Measurements from ENCODE around the gene ADCY9.

ADCY9 gene

GRCh38 chr16:3979070-3979469 lies 137.2 kb downstream of the ADCY9 start:
- TF ChIP-seq POLR2A (IDR thresholded peaks at IDR 0.05; ENCODE audit: low read depth, low read length) = no peak
- no peak for TF ChIP-seq POU2F2 (IDR thresholded peaks at IDR 0.05; ENCODE audit: low read depth, low read length)
- TF ChIP-seq TAF1 (IDR thresholded peaks at IDR 0.05; ENCODE audit: low read depth, low read length) = no peak
- no peak for TF ChIP-seq PAX5 (IDR thresholded peaks at IDR 0.05; ENCODE audit: insufficient read depth, low read length, severe bottlenecking)
- TF ChIP-seq POLR2AphosphoS5 (IDR thresholded peaks at IDR 0.05; ENCODE audit: low read depth, low read length) = no peak
- DNase-seq (ENCODE audit: insufficient read length, low spot score) (no peak), FAIRE-seq (no peak)

- no peak for FAIRE-seq
- no peak for TF ChIP-seq SPI1 (IDR thresholded peaks at IDR 0.05; ENCODE audit: low read depth, low read length)
- TF ChIP-seq POLR2A (IDR thresholded peaks at IDR 0.05; ENCODE audit: low read depth, low read length) = no peak
- no peak for TF ChIP-seq TAF1 (IDR thresholded peaks at IDR 0.05; ENCODE audit: low read depth, low read length)
- no peak for TF ChIP-seq POU2F2 (IDR thresholded peaks at IDR 0.05; ENCODE audit: low read depth, low read length)
- TF ChIP-seq PAX5 (IDR thresholded peaks at IDR 0.05; ENCODE audit: insufficient read depth, low read length, severe bottlenecking) = no peak
- TF ChIP-seq POLR2AphosphoS5 (IDR thresholded peaks at IDR 0.05; ENCODE audit: low read depth, low read length) = no peak
Observed at GRCh38 chr16:3977376-3977775, 138.9 kb downstream of the ADCY9 start.

GRCh38 chr16:3974751-3975150 lies 141.5 kb downstream of the ADCY9 start:
- DNase-seq (ENCODE audit: insufficient read length, low spot score) = no peak
- TF ChIP-seq POLR2AphosphoS5 (IDR thresholded peaks at IDR 0.05; ENCODE audit: low read depth, low read length) = no peak
- no peak for TF ChIP-seq SPI1 (IDR thresholded peaks at IDR 0.05; ENCODE audit: low read depth, low read length)
- TF ChIP-seq POLR2A (IDR thresholded peaks at IDR 0.05; ENCODE audit: low read depth, low read length) = no peak
- no peak for TF ChIP-seq TAF1 (IDR thresholded peaks at IDR 0.05; ENCODE audit: low read depth, low read length)
- TF ChIP-seq PAX5 (IDR thresholded peaks at IDR 0.05; ENCODE audit: insufficient read depth, low read length, severe bottlenecking) = no peak
- TF ChIP-seq POU2F2 (IDR thresholded peaks at IDR 0.05; ENCODE audit: low read depth, low read length) = no peak
- FAIRE-seq = no peak

More at GRCh38 chr16:3977376-3977775, 138.9 kb downstream of the ADCY9 start:
- DNase-seq (ENCODE audit: insufficient read length, low spot score) = no peak

- TF ChIP-seq POLR2A (IDR thresholded peaks at IDR 0.05; ENCODE audit: low read depth, low read length) (no peak), POLR2AphosphoS5 (IDR thresholded peaks at IDR 0.05; ENCODE audit: low read depth, low read length) (no peak), POU2F2 (IDR thresholded peaks at IDR 0.05; ENCODE audit: low read depth, low read length) (no peak), SPI1 (IDR thresholded peaks at IDR 0.05; ENCODE audit: low read depth, low read length) (no peak), PAX5 (IDR thresholded peaks at IDR 0.05; ENCODE audit: insufficient read depth, low read length, severe bottlenecking) (no peak), TAF1 (IDR thresholded peaks at IDR 0.05; ENCODE audit: low read depth, low read length) (no peak)
- DNase-seq (ENCODE audit: insufficient read length, low spot score) (no peak), FAIRE-seq (no peak)
Observed at GRCh38 chr16:3971706-3972105, 144.5 kb downstream of the ADCY9 start.

- no peak for FAIRE-seq
- TF ChIP-seq POLR2AphosphoS5 (IDR thresholded peaks at IDR 0.05; ENCODE audit: low read depth, low read length) (no peak), TAF1 (IDR thresholded peaks at IDR 0.05; ENCODE audit: low read depth, low read length) (no peak), PAX5 (IDR thresholded peaks at IDR 0.05; ENCODE audit: insufficient read depth, low read length, severe bottlenecking) (no peak), SPI1 (IDR thresholded peaks at IDR 0.05; ENCODE audit: low read depth, low read length) (no peak), POLR2A (IDR thresholded peaks at IDR 0.05; ENCODE audit: low read depth, low read length) (no peak), POU2F2 (IDR thresholded peaks at IDR 0.05; ENCODE audit: low read depth, low read length) (no peak)
- DNase-seq (ENCODE audit: insufficient read length, low spot score) = no peak
Observed at GRCh38 chr16:3971261-3971660, 145.0 kb downstream of the ADCY9 start.

- FAIRE-seq (no peak), DNase-seq (ENCODE audit: insufficient read length, low spot score) (no peak)
- TF ChIP-seq POLR2AphosphoS5 (IDR thresholded peaks at IDR 0.05; ENCODE audit: low read depth, low read length) (no peak), POLR2A (IDR thresholded peaks at IDR 0.05; ENCODE audit: low read depth, low read length) (no peak), SPI1 (IDR thresholded peaks at IDR 0.05; ENCODE audit: low read depth, low read length) (no peak), TAF1 (IDR thresholded peaks at IDR 0.05; ENCODE audit: low read depth, low read length) (no peak), PAX5 (IDR thresholded peaks at IDR 0.05; ENCODE audit: insufficient read depth, low read length, severe bottlenecking) (no peak), POU2F2 (IDR thresholded peaks at IDR 0.05; ENCODE audit: low read depth, low read length) (no peak)
Observed at GRCh38 chr16:3968551-3968950, 147.7 kb downstream of the ADCY9 start.

- DNase-seq (ENCODE audit: insufficient read length, low spot score) (no peak), FAIRE-seq (no peak)
- no peak for TF ChIP-seq TAF1 (IDR thresholded peaks at IDR 0.05; ENCODE audit: low read depth, low read length)
Observed at GRCh38 chr16:3966681-3967080, 149.6 kb downstream of the ADCY9 start.

GRCh38 chr16:3965781-3966582 lies 150.3 kb downstream of the ADCY9 start:
- FAIRE-seq = no peak
- DNase-seq (ENCODE audit: insufficient read length, low spot score) = no peak
- TF ChIP-seq PAX5 (IDR thresholded peaks at IDR 0.05; ENCODE audit: insufficient read depth, low read length, severe bottlenecking) = no peak
- TF ChIP-seq POLR2A (IDR thresholded peaks at IDR 0.05; ENCODE audit: low read depth, low read length) = no peak
- no peak for TF ChIP-seq TAF1 (IDR thresholded peaks at IDR 0.05; ENCODE audit: low read depth, low read length)
- no peak for TF ChIP-seq POU2F2 (IDR thresholded peaks at IDR 0.05; ENCODE audit: low read depth, low read length)
- no peak for TF ChIP-seq POLR2AphosphoS5 (IDR thresholded peaks at IDR 0.05; ENCODE audit: low read depth, low read length)
- TF ChIP-seq SPI1 (IDR thresholded peaks at IDR 0.05; ENCODE audit: low read depth, low read length) = no peak

- TF ChIP-seq PAX5 (IDR thresholded peaks at IDR 0.05; ENCODE audit: insufficient read depth, low read length, severe bottlenecking) (no peak), POLR2A (IDR thresholded peaks at IDR 0.05; ENCODE audit: low read depth, low read length) (no peak), TAF1 (IDR thresholded peaks at IDR 0.05; ENCODE audit: low read depth, low read length) (no peak), POLR2AphosphoS5 (IDR thresholded peaks at IDR 0.05; ENCODE audit: low read depth, low read length) (no peak), POU2F2 (IDR thresholded peaks at IDR 0.05; ENCODE audit: low read depth, low read length) (no peak), SPI1 (IDR thresholded peaks at IDR 0.05; ENCODE audit: low read depth, low read length) (no peak)
- DNase-seq (ENCODE audit: insufficient read length, low spot score) (no peak), FAIRE-seq (no peak)
Observed at GRCh38 chr16:3965306-3965705, 150.9 kb downstream of the ADCY9 start.

All from GM12891 (cell line).